Uterus (tissue), 2 donors: Measurements from ENCODE around the gene HOXA10.

Experiments
- POLR2A ChIP-seq, 2 donors: fragments of 450-650 bp; IDR thresholded peaks; one replicate each; pipeline ENCODE4 v1.6.1; 2016; ENCODE audit warnings: antibody characterized with exemption in 2 of 2, mild to moderate bottlenecking in 1 of 2, moderate library complexity in 1 of 2
- TF ChIP-seq, protein P1 (sequence below), 4 experiments: fragments of 200-600 bp in 2 of 4; fragments of 450-650 bp in 2 of 4; sonication (generic) in 2 of 4; IDR thresholded peaks; one replicate each; pipeline ENCODE4 v1.5.1; 2016 to 2019; ENCODE audit warnings: antibody characterized with exemption in 4 of 4, mild to moderate bottlenecking in 2 of 4, moderate library complexity in 1 of 4

DNA sequence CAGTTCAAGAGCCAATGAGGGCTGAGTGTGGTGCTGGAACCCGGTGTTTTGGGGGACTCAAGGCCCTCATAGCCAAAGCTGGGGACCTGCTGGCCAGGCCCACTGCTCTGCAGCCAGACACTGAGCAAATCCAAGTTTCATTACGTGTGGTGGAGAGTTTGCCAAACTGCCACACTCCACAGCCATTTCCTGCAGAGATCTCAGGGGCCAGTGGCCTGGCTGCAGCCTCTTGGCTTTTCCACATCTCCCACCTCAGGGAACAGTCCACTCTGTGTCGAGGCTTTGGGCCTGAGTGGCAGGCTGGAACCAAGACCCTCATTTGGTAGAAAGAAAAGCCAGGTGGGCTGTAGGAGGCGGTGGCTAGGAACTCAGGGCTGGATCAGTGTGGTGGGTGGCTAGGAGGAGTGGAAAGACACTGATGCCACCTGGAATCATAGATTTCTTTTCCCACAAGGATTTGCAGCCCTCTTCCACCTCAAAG, 7.7 kb upstream of the HOXA10 start:
- TF ChIP-seq, protein P1, sequence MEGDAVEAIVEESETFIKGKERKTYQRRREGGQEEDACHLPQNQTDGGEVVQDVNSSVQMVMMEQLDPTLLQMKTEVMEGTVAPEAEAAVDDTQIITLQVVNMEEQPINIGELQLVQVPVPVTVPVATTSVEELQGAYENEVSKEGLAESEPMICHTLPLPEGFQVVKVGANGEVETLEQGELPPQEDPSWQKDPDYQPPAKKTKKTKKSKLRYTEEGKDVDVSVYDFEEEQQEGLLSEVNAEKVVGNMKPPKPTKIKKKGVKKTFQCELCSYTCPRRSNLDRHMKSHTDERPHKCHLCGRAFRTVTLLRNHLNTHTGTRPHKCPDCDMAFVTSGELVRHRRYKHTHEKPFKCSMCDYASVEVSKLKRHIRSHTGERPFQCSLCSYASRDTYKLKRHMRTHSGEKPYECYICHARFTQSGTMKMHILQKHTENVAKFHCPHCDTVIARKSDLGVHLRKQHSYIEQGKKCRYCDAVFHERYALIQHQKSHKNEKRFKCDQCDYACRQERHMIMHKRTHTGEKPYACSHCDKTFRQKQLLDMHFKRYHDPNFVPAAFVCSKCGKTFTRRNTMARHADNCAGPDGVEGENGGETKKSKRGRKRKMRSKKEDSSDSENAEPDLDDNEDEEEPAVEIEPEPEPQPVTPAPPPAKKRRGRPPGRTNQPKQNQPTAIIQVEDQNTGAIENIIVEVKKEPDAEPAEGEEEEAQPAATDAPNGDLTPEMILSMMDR (IDR thresholded peaks at IDR 0.05): no peak
- no peak for TF ChIP-seq POLR2A (IDR thresholded peaks at IDR 0.05)
